ENCODE measurements around the gene KCTD12. TPM values are rescaled to one million over a fixed set of nuclear protein-coding genes. Genes with fewer than 3 reads are reported as not detected.
"Not testable (repeated sequence)": the region's sequence is repeated elsewhere in the genome, so short reads cannot be mapped to it uniquely, and the experiment has no call there.

The KCTD12 gene
- total RNA-seq, 4 donors from 2014 or later = 11.4 to 47.0 (median 21.3) TPM

- no peak overlapping the region for H3K27ac ChIP-seq
- no peaks in the 10 kb centered on the region for H3K27me3 ChIP-seq
- no peaks in the 10 kb centered on the region for H3K9me3 ChIP-seq
- no peaks in the 10 kb centered on the region for H3K36me3 ChIP-seq
- H3K4me1 ChIP-seq = no peaks in the 10 kb centered on the region
- TF ChIP-seq POLR2A (IDR thresholded peaks at IDR 0.05) (no peak), CTCF (IDR thresholded peaks at IDR 0.05) (no peak)
- no peak for DNase-seq
- no peak overlapping the region for H3K4me3 ChIP-seq
Measured at GRCh38 chr13:76928456-76928855, 42.3 kb upstream of the KCTD12 start.

GRCh38 chr13:76927955-76928354 lies 41.8 kb upstream of the KCTD12 start:
- H3K9me3 ChIP-seq = no peaks in the 10 kb centered on the region

DNA sequence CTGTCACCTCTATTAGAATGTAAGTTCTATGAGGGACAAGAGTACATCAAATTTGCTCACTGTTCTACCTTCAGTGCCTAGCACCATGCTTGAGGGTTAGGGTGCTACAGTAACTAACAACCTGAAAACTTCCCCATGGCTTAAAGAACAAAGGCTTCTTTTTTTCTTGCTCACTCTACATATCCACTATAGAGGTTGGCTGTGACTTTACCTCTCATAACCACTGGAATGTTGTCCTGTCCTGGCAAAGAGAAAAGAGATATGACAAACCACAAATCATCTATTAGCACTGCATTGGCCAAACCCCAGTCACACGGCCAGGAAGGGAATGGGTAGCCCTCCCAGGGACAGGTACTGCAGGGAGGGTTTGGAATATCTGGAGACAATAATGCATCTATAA lies 38.9 kb upstream of the KCTD12 start:
- Histone ChIP-seq H3K36me3 (no peaks in the 10 kb centered on the region), H3K27ac (no peak overlapping the region), H3K4me1 (no peaks in the 10 kb centered on the region), H3K4me3 (no peak overlapping the region), H3K9me3 (no peaks in the 10 kb centered on the region), H3K27me3 (no peaks in the 10 kb centered on the region)
- no peak for DNase-seq
- no peak for TF ChIP-seq POLR2A (IDR thresholded peaks at IDR 0.05)
- no peak for TF ChIP-seq CTCF (IDR thresholded peaks at IDR 0.05)

More at GRCh38 chr13:76927955-76928354, 41.8 kb upstream of the KCTD12 start:
- H3K27ac ChIP-seq = no peak overlapping the region
- no peaks in the 10 kb centered on the region for H3K36me3 ChIP-seq
- H3K4me1 ChIP-seq = no peaks in the 10 kb centered on the region
- TF ChIP-seq POLR2A (IDR thresholded peaks at IDR 0.05) (no peak), CTCF (IDR thresholded peaks at IDR 0.05) (no peak)
- H3K4me3 ChIP-seq = no peak overlapping the region
- H3K27me3 ChIP-seq = no peaks in the 10 kb centered on the region
- no peak for DNase-seq

DNA sequence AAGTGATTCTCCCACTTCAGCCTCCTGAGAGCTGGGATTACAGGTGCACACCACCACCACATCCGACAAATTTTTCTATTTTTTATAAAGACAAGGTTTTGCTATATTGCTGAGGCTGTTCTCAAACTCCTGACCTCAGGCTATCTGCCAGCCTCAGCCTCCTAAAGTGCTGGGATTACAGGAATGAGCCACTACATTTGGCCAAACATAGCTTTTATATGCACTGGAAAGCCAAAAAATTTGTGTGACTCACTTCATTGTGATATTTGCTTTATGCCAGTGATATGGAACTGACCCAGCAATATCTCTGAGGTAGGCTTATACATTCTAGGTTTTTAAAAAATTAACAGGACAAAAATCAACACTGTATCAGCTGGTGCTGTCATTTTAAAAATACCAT lies 35.3 kb upstream of the KCTD12 start:
- H3K4me1 ChIP-seq = no peaks in the 10 kb centered on the region
- H3K36me3 ChIP-seq = no peaks in the 10 kb centered on the region
- no peaks in the 10 kb centered on the region for H3K9me3 ChIP-seq
- H3K27ac ChIP-seq = no peak overlapping the region
- DNase-seq = no peak
- TF ChIP-seq CTCF (IDR thresholded peaks at IDR 0.05) (no peak), POLR2A (IDR thresholded peaks at IDR 0.05) (no peak)
- no peak overlapping the region for H3K4me3 ChIP-seq
- no peaks in the 10 kb centered on the region for H3K27me3 ChIP-seq

DNA sequence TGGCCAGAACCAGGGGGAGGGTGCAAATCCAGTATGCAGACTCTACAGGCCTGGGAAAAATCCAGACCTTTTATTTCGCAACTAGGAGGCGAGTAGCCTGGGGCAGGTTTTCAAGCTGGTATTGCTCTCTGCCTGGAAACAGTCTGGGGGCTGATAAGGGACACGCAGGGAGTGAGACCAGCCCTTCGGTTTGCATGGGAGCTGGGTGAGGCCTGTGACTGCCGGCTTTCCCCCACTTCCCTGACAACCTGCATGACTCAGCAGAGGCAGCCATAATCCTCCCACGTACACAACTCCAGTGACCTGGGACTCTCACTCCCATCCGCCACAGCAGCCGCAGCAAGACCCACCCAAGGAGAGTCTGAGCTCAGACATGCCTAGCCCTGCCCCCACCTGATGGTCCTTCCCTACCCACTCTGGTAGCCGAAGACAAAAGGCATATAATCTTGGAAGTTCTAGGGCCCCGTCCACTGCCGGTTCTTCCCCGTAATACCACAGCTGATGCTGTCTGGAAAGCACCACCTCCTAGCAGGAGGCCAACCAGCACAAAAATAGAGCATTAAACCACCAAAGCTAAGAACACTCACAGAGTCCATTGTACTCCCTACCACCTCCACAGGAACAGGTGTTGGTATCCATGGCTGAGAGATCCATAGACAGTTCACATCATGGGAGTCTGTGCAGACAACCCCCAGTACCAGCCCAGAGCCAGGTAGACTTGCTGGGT lies 31.7 kb upstream of the KCTD12 start:
- not testable (repeated sequence) for H3K27ac ChIP-seq, H3K27me3 ChIP-seq, H3K9me3 ChIP-seq, H3K36me3 ChIP-seq, H3K4me1 ChIP-seq, H3K4me3 ChIP-seq, DNase-seq

GRCh38 chr13:76917095-76917494 lies 30.9 kb upstream of the KCTD12 start:
- TF ChIP-seq CTCF (IDR thresholded peaks at IDR 0.05) = no peak
- TF ChIP-seq POLR2A (IDR thresholded peaks at IDR 0.05) = no peak

More at GRCh38 chr13:76917095-76917494, 30.9 kb upstream of the KCTD12 start:
- H3K36me3 ChIP-seq = no peaks in the 10 kb centered on the region
- DNase-seq = no peak
- no peaks in the 10 kb centered on the region for H3K27me3 ChIP-seq
- no peaks in the 10 kb centered on the region for H3K4me1 ChIP-seq
- H3K27ac ChIP-seq = no peak overlapping the region
- no peaks in the 10 kb centered on the region for H3K9me3 ChIP-seq
- no peak overlapping the region for H3K4me3 ChIP-seq

Data from Peyer's patch (tissue), 4 donors.